ENCODE data around the gene NQO2. TPM values are rescaled to one million over a fixed set of nuclear protein-coding genes. Genes with fewer than 3 reads are reported as not detected.

Gene NQO2
- total RNA-seq, 1 donor from 2014 or later: 58.8 TPM

DNA sequence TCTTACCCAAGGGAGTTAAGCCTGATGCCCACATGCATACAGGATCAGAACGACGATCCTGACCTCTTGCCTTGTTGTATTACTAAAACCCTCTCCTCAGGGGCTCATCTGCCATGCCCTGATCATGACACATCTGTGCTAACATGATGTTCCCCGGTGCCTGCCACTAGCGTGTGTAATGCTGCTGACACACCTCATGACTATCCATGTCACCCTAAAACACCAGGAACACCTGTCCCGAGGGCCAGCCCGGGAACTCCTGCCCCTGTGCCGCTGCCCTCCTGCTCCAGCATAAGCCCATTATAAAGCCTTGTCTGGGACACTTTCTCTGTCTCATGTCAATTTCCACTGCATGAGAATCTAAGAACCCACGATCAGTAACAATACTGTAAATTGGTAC is 35.9 kb upstream of the NQO2 start:
- peaks cover 47% of the 10 kb centered on the region for H3K4me1 Mint-ChIP-seq (ENCODE audit: unreplicated experiment)
- no peak overlapping the region for H3K4me3 Mint-ChIP-seq (ENCODE audit: unreplicated experiment)
- peaks cover 6% of the 10 kb centered on the region for H3K36me3 Mint-ChIP-seq (ENCODE audit: low read depth, unreplicated experiment)
- no peaks in the 10 kb centered on the region for H3K9me3 Mint-ChIP-seq (ENCODE audit: unreplicated experiment)
- TF ChIP-seq CTCF (IDR thresholded peaks at IDR 0.05; ENCODE audit: unreplicated experiment): no peak
- no peak for DNase-seq (ENCODE audit: low spot score)
- no peaks in the 10 kb centered on the region for H3K27me3 Mint-ChIP-seq (ENCODE audit: unreplicated experiment)
- H3K27ac Mint-ChIP-seq (ENCODE audit: unreplicated experiment): no peak overlapping the region

GRCh38 chr6:2964793-2965505 is 34.7 kb upstream of the NQO2 start:
- no peak overlapping the region for H3K27ac Mint-ChIP-seq (ENCODE audit: unreplicated experiment)
- peaks cover 49% of the 10 kb centered on the region for H3K4me1 Mint-ChIP-seq (ENCODE audit: unreplicated experiment)
- no peaks in the 10 kb centered on the region for H3K27me3 Mint-ChIP-seq (ENCODE audit: unreplicated experiment)
- no peak for DNase-seq (ENCODE audit: low spot score)
- no peak overlapping the region for H3K4me3 Mint-ChIP-seq (ENCODE audit: unreplicated experiment)
- no peaks in the 10 kb centered on the region for H3K36me3 Mint-ChIP-seq (ENCODE audit: low read depth, unreplicated experiment)
- no peak for TF ChIP-seq CTCF (IDR thresholded peaks at IDR 0.05; ENCODE audit: unreplicated experiment)
- H3K9me3 Mint-ChIP-seq (ENCODE audit: unreplicated experiment): no peaks in the 10 kb centered on the region

DNA sequence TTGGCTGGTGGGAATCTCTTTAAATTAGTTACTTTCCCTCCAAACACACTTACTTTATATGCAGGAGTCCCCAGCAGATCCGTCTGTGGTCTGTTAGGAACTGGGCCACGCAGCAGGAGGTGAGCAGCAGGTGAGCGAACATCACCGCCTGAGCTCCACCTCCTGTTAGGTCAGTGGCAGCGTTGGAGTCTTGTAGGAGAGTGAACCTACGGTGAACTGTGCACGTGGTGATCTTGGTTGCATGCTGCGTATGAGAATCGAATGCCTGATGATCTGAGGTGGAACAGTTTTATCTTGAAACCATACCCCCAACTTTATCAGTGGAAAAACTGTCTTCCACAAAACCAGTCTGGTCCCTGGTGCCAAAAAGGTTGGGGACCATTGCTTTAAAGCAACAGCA is 33.3 kb upstream of the NQO2 start:
- Mint-ChIP-seq H3K4me3 (ENCODE audit: unreplicated experiment) (no peak overlapping the region), H3K4me1 (ENCODE audit: unreplicated experiment) (peaks cover 43% of the 10 kb centered on the region), H3K27me3 (ENCODE audit: unreplicated experiment) (peaks cover 2% of the 10 kb centered on the region), H3K27ac (ENCODE audit: unreplicated experiment) (no peak overlapping the region), H3K36me3 (ENCODE audit: low read depth, unreplicated experiment) (no peaks in the 10 kb centered on the region), H3K9me3 (ENCODE audit: unreplicated experiment) (no peaks in the 10 kb centered on the region)
- TF ChIP-seq CTCF (IDR thresholded peaks at IDR 0.05; ENCODE audit: unreplicated experiment): no peak
- no peak for DNase-seq (ENCODE audit: low spot score)

DNA sequence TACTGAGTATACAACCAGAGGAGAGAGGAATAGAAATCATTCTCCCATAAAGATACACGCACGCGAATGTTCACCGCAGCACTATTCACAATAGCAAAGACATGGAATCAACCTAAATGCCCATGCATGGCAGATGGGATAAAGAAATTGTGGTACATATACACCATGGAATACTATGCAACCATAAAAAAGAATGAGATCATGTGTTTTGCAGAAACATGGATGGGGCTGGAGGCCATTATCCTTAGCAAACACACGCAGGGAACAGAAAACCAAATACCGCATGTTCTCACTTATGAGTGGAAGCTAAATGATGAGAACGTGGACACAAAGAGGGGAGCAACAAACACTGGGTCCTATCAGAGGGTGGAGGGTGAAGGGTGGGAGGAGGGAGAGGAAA is 31.8 kb upstream of the NQO2 start:
- Mint-ChIP-seq H3K4me3 (ENCODE audit: unreplicated experiment) (no peak overlapping the region), H3K9me3 (ENCODE audit: unreplicated experiment) (no peaks in the 10 kb centered on the region), H3K36me3 (ENCODE audit: low read depth, unreplicated experiment) (no peaks in the 10 kb centered on the region), H3K27ac (ENCODE audit: unreplicated experiment) (no peak overlapping the region), H3K27me3 (ENCODE audit: unreplicated experiment) (peaks cover 2% of the 10 kb centered on the region), H3K4me1 (ENCODE audit: unreplicated experiment) (peaks cover 33% of the 10 kb centered on the region)
- TF ChIP-seq CTCF (IDR thresholded peaks at IDR 0.05; ENCODE audit: unreplicated experiment): no peak
- DNase-seq (ENCODE audit: low spot score): no peak

DNA sequence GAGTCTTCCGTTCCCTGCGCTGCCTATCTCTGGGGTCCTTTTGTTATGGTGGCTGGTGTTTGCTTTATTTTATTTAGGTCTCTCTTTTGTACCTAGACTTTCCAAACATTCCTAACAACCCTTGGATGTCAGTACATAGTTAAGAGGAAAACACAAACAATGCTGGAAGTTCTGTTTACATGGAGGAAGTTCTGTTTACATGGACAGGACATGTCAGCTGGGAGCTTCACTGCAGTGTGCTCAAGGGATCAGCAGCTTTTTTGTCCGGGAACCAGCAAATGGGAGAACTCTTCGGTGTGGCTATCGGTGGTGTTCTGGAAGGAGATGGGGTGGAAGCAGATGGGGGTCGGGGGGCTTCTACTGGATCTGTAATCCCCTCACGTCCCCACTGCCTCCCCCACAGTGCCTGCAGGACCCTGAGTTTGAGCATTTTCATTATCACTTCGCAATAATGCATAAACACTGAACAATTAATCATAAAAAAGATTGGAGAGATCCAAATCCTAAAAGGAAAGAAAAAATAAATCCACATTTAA is 31.0 kb upstream of the NQO2 start:
- H3K27me3 Mint-ChIP-seq (ENCODE audit: unreplicated experiment): peaks cover 2% of the 10 kb centered on the region
- H3K4me3 Mint-ChIP-seq (ENCODE audit: unreplicated experiment): peak overlapping the region; percentile 14
- H3K36me3 Mint-ChIP-seq (ENCODE audit: low read depth, unreplicated experiment): no peaks in the 10 kb centered on the region
- no peak overlapping the region for H3K27ac Mint-ChIP-seq (ENCODE audit: unreplicated experiment)
- no peak for TF ChIP-seq CTCF (IDR thresholded peaks at IDR 0.05; ENCODE audit: unreplicated experiment)
- H3K4me1 Mint-ChIP-seq (ENCODE audit: unreplicated experiment): peaks cover 30% of the 10 kb centered on the region
- H3K9me3 Mint-ChIP-seq (ENCODE audit: unreplicated experiment): no peaks in the 10 kb centered on the region
- no peak for DNase-seq (ENCODE audit: low spot score)

Measured in endothelial cell (in vitro differentiated cells).